ENCODE measurements around the gene STAB1.

Gene STAB1

GRCh38 chr3:52527039-52527731, 32.0 kb downstream of the STAB1 start:
- Histone ChIP-seq H3K36me3 (ENCODE audit: control insufficient read depth, insufficient read depth, low read length) (no peaks in the 10 kb centered on the region), H3K4me2 (ENCODE audit: low read length) (no peak overlapping the region), H3K79me2 (no peaks in the 10 kb centered on the region), H3K27ac (no peak overlapping the region), H3K9ac (no peak overlapping the region), H3K4me1 (peaks cover 4% of the 10 kb centered on the region), H3K27me3 (ENCODE audit: control insufficient read depth, insufficient read depth, low read length) (no peaks in the 10 kb centered on the region), H2AFZ (no peak overlapping the region), H3K9me3 (ENCODE audit: control insufficient read depth, low read length) (no peaks in the 10 kb centered on the region), H3K4me3 (ENCODE audit: low read depth, low read length) (no peak overlapping the region)
- TF ChIP-seq, protein P1, sequence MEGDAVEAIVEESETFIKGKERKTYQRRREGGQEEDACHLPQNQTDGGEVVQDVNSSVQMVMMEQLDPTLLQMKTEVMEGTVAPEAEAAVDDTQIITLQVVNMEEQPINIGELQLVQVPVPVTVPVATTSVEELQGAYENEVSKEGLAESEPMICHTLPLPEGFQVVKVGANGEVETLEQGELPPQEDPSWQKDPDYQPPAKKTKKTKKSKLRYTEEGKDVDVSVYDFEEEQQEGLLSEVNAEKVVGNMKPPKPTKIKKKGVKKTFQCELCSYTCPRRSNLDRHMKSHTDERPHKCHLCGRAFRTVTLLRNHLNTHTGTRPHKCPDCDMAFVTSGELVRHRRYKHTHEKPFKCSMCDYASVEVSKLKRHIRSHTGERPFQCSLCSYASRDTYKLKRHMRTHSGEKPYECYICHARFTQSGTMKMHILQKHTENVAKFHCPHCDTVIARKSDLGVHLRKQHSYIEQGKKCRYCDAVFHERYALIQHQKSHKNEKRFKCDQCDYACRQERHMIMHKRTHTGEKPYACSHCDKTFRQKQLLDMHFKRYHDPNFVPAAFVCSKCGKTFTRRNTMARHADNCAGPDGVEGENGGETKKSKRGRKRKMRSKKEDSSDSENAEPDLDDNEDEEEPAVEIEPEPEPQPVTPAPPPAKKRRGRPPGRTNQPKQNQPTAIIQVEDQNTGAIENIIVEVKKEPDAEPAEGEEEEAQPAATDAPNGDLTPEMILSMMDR (IDR thresholded peaks at IDR 0.05) = no peak

DNA sequence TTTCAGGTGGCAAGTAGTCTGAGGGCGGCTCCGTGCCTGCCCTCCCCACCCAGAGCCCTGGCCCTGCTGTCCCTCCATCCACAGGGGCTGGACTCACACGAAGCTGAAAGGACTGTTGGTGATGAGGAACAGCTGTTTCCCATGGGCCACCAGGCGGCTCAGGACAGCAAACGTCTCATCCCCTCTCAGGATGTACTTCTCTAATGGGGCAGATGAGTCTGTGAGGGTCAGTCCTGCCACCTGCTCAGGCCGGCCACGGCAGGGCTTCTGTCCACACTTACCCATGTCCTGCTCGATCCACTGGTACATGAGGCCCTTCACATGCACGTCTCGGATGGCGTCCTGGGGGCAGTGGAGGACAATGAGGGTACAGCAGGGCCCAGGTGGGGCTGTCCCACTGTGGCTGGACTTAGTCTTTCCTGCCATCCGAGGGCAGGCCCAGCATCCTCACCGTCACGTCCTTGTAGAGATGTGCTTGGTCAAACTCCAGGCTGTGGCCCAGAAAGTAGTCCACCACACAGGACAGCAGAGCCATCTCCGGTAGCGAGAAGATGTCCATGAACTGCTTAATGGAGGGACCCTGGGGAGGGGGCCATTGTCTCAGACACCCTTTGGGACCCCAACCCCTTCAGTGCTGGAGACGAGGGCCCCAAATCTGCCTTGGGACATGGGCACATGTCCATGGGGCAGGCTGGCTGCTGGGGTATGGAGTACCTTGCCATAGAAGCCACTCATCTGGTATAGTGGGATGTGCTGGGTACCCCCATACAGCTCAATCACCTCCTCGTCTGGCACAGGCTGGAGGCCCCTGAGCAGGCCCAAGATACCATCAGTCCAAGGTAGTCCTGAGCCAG, 32.8 kb downstream of the STAB1 start:
- Histone ChIP-seq H3K4me2 (ENCODE audit: low read length) (no peak overlapping the region), H3K9ac (no peak overlapping the region), H2AFZ (no peak overlapping the region), H3K4me1 (peaks cover 4% of the 10 kb centered on the region), H3K27ac (no peak overlapping the region), H3K36me3 (ENCODE audit: control insufficient read depth, insufficient read depth, low read length) (no peaks in the 10 kb centered on the region), H3K4me3 (ENCODE audit: low read depth, low read length) (no peak overlapping the region), H3K79me2 (no peaks in the 10 kb centered on the region), H3K27me3 (ENCODE audit: control insufficient read depth, insufficient read depth, low read length) (no peaks in the 10 kb centered on the region), H3K9me3 (ENCODE audit: control insufficient read depth, low read length) (no peaks in the 10 kb centered on the region)
- TF ChIP-seq, protein P1 (IDR thresholded peaks at IDR 0.05) = no peak

- Histone ChIP-seq H3K27me3 (ENCODE audit: control insufficient read depth, insufficient read depth, low read length) (no peaks in the 10 kb centered on the region), H3K9ac (no peak overlapping the region), H3K79me2 (no peaks in the 10 kb centered on the region), H3K4me2 (ENCODE audit: low read length) (no peak overlapping the region), H3K36me3 (ENCODE audit: control insufficient read depth, insufficient read depth, low read length) (no peaks in the 10 kb centered on the region), H3K9me3 (ENCODE audit: control insufficient read depth, low read length) (no peaks in the 10 kb centered on the region), H2AFZ (no peak overlapping the region), H3K4me3 (ENCODE audit: low read depth, low read length) (no peak overlapping the region), H3K4me1 (peaks cover 4% of the 10 kb centered on the region), H3K27ac (no peak overlapping the region)
- TF ChIP-seq, protein P1 (IDR thresholded peaks at IDR 0.05) = no peak
Observed at GRCh38 chr3:52528586-52529375, 33.6 kb downstream of the STAB1 start.

- H3K4me3 ChIP-seq (ENCODE audit: low read depth, low read length) = no peak overlapping the region
- peak overlapping the region; percentile 38 for H2AFZ ChIP-seq
- no peak overlapping the region for H3K9ac ChIP-seq
- H3K4me1 ChIP-seq = peaks cover 4% of the 10 kb centered on the region
- H3K27me3 ChIP-seq (ENCODE audit: control insufficient read depth, insufficient read depth, low read length) = no peaks in the 10 kb centered on the region
- no peaks in the 10 kb centered on the region for H3K9me3 ChIP-seq (ENCODE audit: control insufficient read depth, low read length)
- H3K27ac ChIP-seq = no peak overlapping the region
- no peak overlapping the region for H3K4me2 ChIP-seq (ENCODE audit: low read length)
- H3K36me3 ChIP-seq (ENCODE audit: control insufficient read depth, insufficient read depth, low read length) = no peaks in the 10 kb centered on the region
- H3K79me2 ChIP-seq = no peaks in the 10 kb centered on the region
- TF ChIP-seq, protein P1 (IDR thresholded peaks at IDR 0.05) = no peak
Observed at GRCh38 chr3:52529376-52530333, 34.5 kb downstream of the STAB1 start.

Measured in parathyroid adenoma (tissue), 2 donors.